Panc1 (cell line): Measurements from ENCODE around the gene DEAF1. TPM values are rescaled to one million over a fixed set of nuclear protein-coding genes. Genes with fewer than 3 reads are reported as not detected.

Experiments
- ATAC-seq: fragments of 200-7000 bp; cut with Tn5 transposase; 2 replicates; pipeline ENCODE4 v1.9.1; 2020; ENCODE audit warnings: mild to moderate bottlenecking, moderate library complexity
- BruUV-seq: library from RNA; stranded (reverse); fragments of 400-500 nt; replicated peaks from 2 replicates; lab custom pipeline; 2021; lab: Mats Ljungman, UMichigan
- CTCF ChIA-PET: fragments of 300-600 bp; sonication (Branson Sonifier 250); formaldehyde crosslinking; loops from one replicate; lab custom pipeline; 2022; ENCODE audit warnings: antibody characterized with exemption; lab: Charles Lee
- POLR2A ChIA-PET: fragments of 300-600 bp; sonication (Branson Sonifier 250); formaldehyde crosslinking; loops from one replicate; lab custom pipeline; 2022; ENCODE audit warnings: antibody characterized with exemption; lab: Charles Lee
- DNase-seq: peaks from one replicate; pipeline ENCODE4 v3.0.0-alpha.2; 2010; ENCODE audit warnings: low read depth, low spot score
- H3K27ac ChIP-seq: 2 replicates; pipeline ENCODE4 v1.5.1; 2011; ENCODE audit warnings: mild to moderate bottlenecking, low read length, inconsistent platforms
- H3K27me3 ChIP-seq: fragments of 200-500 bp; sonication (Bioruptor generic); 2 replicates; pipeline ENCODE4 v1.6.0; 2014; ENCODE audit warnings: low read length, inconsistent platforms; ENCODE audit not compliant: control insufficient read depth, insufficient read depth
- H3K36me3 ChIP-seq: fragments of 200-500 bp; sonication (Bioruptor generic); 2 replicates; pipeline ENCODE4 v1.5.1; 2014; ENCODE audit warnings: inconsistent platforms, mild to moderate bottlenecking, low read length, moderate library complexity; ENCODE audit not compliant: control insufficient read depth, insufficient read depth
- H3K4me1 ChIP-seq: 2 replicates; pipeline ENCODE4 v1.5.1; 2011; ENCODE audit warnings: inconsistent platforms, mild to moderate bottlenecking, low read length, moderate library complexity; ENCODE audit not compliant: control insufficient read depth, insufficient read depth
- H3K4me3 ChIP-seq, 2 experiments: 2 replicates each; pipeline ENCODE4 v1.5.1; 2011 to 2012; ENCODE audit warnings: low read depth in 2 of 2, low read length in 2 of 2, mild to moderate bottlenecking in 2 of 2, inconsistent platforms in 1 of 2, moderate library complexity in 1 of 2
- H3K9me3 ChIP-seq: fragments of 200-500 bp; sonication (Bioruptor generic); 2 replicates; pipeline ENCODE4 v1.5.1; 2014; ENCODE audit warnings: low read depth, mild to moderate bottlenecking, inconsistent platforms, low read length, moderate library complexity; ENCODE audit not compliant: control insufficient read depth, insufficient read depth
- POLR2AphosphoS5 ChIP-seq: IDR thresholded peaks from 2 replicates; pipeline ENCODE4 v1.6.1; 2012; ENCODE audit warnings: mild to moderate bottlenecking, low read depth, low read length, moderate library complexity
- SIN3A ChIP-seq: IDR thresholded peaks from 2 replicates; pipeline ENCODE4 v1.6.1; 2012; ENCODE audit warnings: low read depth, mild to moderate bottlenecking, low read length, moderate library complexity, borderline replicate concordance; ENCODE audit not compliant: insufficient read depth
- TCF7L2 ChIP-seq: IDR thresholded peaks from 2 replicates; pipeline ENCODE4 v1.6.1; 2011; ENCODE audit warnings: mild to moderate bottlenecking, low read depth, low read length, inconsistent platforms
- in situ Hi-C: cut with HindIII; loops from 2 replicates; pipeline ENCODE4 v1.10.0; 2016; ENCODE audit warnings: low sequenced_read_pairs, low pct_unique_long_range_greater_than_20kb
- intact Hi-C: fragments of 100-400 bp; cut with micrococcal nuclease; formaldehyde crosslinking; loops from one replicate; pipeline ENCODE4 v1.10.0; 2022; ENCODE audit not compliant: unreplicated experiment
- total RNA-seq: library from RNA; stranded (reverse); gene quantifications from one replicate; pipeline ENCODE4 v1.2.1, GENCODE V29; 2021; ENCODE audit not compliant: unreplicated experiment
- TF ChIP-seq, protein P1 (sequence below): fragments of 450-650 bp; IDR thresholded peaks from 2 replicates; pipeline ENCODE4 v1.5.1; 2017; ENCODE audit warnings: mild to moderate bottlenecking
- TF ChIP-seq, protein P2 (sequence below), 2 experiments: IDR thresholded peaks; 2 replicates each; pipeline ENCODE4 v1.6.1; 2011 to 2012; ENCODE audit warnings: low read depth in 2 of 2, control low read depth in 1 of 2, low read length in 1 of 2, mild to moderate bottlenecking in 1 of 2, moderate library complexity in 1 of 2; ENCODE audit not compliant: insufficient read depth in 1 of 2

DEAF1 gene
- total RNA-seq, 1 experiment from 2014 or later: 105 TPM

DNA sequence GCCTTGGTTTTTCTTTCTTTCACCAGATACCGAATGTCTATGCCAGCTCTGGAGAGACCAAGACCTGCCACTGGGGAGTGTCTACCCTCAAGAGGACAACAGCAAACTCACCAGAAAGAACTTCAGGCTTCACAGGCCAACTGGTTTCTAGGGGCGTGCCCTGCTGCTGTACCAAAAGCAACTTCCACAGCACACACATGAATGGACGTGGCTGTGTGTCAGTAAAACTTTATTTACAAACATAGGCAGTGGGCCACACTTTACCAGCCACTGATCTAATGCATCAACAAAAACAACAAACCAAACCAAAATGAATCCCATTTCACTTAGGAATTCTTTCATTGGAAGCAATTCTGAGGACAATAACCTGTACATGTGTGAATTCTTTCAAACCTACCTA lies 16.7 kb downstream of the DEAF1 start:
- intact Hi-C loops (no loop called here), in situ Hi-C loops (no loop called here)
- ChIA-PET CTCF (no interaction called here), POLR2A (no interaction called here)
- Histone ChIP-seq H3K4me3 (no peak overlapping the region), H3K27me3 (no peaks in the 10 kb centered on the region), H3K27ac (no peak overlapping the region), H3K4me1 (no peaks in the 10 kb centered on the region), H3K36me3 (peaks cover 19% of the 10 kb centered on the region), H3K9me3 (no peaks in the 10 kb centered on the region)
- DNase-seq (no peak), ATAC-seq (0 out of 2 replicates have a peak, but pooled peaks have one; percentile 29)
- no TSS peak for BruUV-seq
- TF ChIP-seq POLR2AphosphoS5 (no peak), SIN3A (no peak), TCF7L2 (no peak)
- TF ChIP-seq, protein P1, sequence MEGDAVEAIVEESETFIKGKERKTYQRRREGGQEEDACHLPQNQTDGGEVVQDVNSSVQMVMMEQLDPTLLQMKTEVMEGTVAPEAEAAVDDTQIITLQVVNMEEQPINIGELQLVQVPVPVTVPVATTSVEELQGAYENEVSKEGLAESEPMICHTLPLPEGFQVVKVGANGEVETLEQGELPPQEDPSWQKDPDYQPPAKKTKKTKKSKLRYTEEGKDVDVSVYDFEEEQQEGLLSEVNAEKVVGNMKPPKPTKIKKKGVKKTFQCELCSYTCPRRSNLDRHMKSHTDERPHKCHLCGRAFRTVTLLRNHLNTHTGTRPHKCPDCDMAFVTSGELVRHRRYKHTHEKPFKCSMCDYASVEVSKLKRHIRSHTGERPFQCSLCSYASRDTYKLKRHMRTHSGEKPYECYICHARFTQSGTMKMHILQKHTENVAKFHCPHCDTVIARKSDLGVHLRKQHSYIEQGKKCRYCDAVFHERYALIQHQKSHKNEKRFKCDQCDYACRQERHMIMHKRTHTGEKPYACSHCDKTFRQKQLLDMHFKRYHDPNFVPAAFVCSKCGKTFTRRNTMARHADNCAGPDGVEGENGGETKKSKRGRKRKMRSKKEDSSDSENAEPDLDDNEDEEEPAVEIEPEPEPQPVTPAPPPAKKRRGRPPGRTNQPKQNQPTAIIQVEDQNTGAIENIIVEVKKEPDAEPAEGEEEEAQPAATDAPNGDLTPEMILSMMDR: no peak
- TF ChIP-seq, protein P2, sequence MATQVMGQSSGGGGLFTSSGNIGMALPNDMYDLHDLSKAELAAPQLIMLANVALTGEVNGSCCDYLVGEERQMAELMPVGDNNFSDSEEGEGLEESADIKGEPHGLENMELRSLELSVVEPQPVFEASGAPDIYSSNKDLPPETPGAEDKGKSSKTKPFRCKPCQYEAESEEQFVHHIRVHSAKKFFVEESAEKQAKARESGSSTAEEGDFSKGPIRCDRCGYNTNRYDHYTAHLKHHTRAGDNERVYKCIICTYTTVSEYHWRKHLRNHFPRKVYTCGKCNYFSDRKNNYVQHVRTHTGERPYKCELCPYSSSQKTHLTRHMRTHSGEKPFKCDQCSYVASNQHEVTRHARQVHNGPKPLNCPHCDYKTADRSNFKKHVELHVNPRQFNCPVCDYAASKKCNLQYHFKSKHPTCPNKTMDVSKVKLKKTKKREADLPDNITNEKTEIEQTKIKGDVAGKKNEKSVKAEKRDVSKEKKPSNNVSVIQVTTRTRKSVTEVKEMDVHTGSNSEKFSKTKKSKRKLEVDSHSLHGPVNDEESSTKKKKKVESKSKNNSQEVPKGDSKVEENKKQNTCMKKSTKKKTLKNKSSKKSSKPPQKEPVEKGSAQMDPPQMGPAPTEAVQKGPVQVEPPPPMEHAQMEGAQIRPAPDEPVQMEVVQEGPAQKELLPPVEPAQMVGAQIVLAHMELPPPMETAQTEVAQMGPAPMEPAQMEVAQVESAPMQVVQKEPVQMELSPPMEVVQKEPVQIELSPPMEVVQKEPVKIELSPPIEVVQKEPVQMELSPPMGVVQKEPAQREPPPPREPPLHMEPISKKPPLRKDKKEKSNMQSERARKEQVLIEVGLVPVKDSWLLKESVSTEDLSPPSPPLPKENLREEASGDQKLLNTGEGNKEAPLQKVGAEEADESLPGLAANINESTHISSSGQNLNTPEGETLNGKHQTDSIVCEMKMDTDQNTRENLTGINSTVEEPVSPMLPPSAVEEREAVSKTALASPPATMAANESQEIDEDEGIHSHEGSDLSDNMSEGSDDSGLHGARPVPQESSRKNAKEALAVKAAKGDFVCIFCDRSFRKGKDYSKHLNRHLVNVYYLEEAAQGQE (IDR thresholded peaks at IDR 0.05; ENCODE audit: insufficient read depth in 1 of 2, low read depth in 2 of 2, low read length in 1 of 2): no peak

DNA sequence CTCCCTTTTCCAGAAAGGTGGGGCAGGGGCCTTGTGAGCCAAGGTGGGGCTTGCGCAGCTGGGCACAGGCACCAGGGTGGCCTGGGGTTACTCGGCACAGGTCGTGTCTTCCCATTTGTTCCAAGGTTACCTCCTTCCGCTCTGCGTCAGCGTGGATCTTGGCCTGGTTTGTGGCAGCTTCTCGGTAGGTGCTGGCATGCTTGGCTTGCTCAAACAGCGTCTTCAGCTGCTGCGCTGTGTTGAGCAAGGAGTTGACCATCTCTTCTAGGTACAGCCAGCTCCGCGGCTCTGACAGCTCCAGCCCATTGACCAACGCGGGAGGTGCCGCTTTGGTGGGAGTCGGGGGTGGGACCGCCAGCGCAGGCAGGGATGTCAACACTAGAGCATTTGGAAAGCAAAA lies 20.6 kb downstream of the DEAF1 start:
- peaks cover 15% of the 10 kb centered on the region for H3K36me3 ChIP-seq
- CTCF ChIA-PET: no interaction called here
- BruUV-seq: no TSS peak
- in situ Hi-C loops (no loop called here), intact Hi-C loops (no loop called here)
- H3K4me3 ChIP-seq: no peak overlapping the region
- no peak for ATAC-seq
- no peaks in the 10 kb centered on the region for H3K4me1 ChIP-seq
- POLR2A ChIA-PET: no interaction called here
- H3K9me3 ChIP-seq: no peaks in the 10 kb centered on the region
- TF ChIP-seq, protein P1: no peak
- no peak for TF ChIP-seq POLR2AphosphoS5
- TF ChIP-seq, protein P2 (IDR thresholded peaks at IDR 0.05; ENCODE audit: insufficient read depth in 1 of 2, low read depth in 2 of 2, low read length in 1 of 2): no peak
- no peak for TF ChIP-seq TCF7L2
- TF ChIP-seq SIN3A: no peak
- no peak for DNase-seq
- no peaks in the 10 kb centered on the region for H3K27me3 ChIP-seq
- no peak overlapping the region for H3K27ac ChIP-seq
